COR-L47 (cell line): ENCODE measurements around the gene KCNJ12.
A peak's percentile ranks its signal among the peaks of the same experiment; 100 is the strongest.
"Not testable (repeated sequence)": the region's sequence is repeated elsewhere in the genome, so short reads cannot be mapped to it uniquely, and the experiment has no call there.

Experiments used
- DNase-seq: peaks from one replicate; lab custom pipeline; 2025; lab: John Stamatoyannopoulos, UW

KCNJ12 gene

DNA sequence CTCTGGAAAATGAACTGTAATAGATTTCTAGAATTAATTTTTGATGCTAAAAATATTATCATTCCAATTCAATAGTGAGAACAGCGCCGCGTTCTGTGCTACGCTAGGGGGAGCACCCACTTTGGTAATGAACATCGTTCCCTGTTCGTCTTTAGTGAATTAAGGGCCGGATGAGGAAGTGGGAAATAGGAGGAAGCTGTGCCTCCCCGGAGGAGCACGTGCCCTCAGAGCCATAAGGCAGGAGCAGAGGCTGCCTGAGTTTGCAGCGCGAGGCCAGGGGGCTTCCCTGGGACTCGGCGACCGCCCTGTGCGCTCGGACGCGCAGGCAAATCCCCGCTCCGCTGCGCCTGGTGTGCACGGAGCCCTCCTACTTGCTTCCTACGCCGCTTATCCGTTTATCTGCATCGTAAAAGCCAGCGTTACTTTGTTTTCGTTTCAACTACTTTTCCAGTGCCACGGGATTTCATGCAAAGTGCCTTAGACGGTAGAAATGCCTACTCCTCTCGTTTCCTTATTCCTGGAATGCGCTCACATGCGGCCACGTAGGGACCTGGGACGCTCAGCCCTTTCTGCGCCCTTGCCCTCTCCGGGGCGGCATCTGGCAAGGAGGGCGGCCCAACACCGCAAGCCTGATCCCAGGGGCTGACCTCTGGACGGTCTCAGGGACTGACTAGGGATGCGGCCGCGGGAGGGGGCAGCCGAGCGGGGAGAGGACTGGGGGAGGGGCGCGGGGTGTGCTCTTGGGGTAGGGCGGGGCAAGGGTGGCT lies 76.4 kb downstream of the KCNJ12 start:
- DNase-seq: no peak

DNA sequence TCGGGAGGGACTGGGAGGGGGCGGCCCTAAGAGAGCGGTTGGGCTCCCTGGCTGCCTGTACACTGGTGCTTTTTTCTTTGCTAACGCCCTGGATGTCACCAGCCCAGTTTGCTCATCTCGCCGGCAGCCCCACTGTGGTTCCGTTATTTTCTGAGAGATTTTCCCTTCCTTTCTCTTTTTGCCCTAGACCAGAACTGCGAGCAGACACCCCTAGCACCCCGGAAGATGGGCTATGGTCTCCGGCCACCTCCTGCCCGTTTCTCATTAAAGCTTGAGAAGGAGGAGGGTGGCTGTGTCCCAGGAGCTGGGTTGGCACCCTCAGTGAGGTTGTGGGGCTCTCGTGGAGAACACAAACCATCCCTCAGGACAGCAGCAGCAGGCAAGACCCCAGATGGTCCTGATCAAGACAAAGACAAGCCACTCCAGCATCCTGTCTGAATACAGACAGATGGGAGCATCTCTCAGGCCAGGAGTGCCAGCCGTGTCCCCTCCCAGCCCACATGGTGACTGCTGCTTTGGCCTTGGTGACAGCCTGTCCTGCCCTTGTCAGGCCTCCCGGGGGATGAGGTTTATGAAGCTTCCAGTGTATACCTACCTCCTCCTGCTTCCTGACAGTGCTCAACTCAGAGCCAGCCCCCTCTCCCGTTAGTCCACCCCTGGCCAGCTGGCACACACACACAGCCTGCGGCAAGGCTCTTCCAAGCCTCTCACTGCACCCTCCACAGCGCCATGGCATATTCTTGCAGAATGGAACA lies 77.2 kb downstream of the KCNJ12 start:
- DNase-seq: no peak

DNA sequence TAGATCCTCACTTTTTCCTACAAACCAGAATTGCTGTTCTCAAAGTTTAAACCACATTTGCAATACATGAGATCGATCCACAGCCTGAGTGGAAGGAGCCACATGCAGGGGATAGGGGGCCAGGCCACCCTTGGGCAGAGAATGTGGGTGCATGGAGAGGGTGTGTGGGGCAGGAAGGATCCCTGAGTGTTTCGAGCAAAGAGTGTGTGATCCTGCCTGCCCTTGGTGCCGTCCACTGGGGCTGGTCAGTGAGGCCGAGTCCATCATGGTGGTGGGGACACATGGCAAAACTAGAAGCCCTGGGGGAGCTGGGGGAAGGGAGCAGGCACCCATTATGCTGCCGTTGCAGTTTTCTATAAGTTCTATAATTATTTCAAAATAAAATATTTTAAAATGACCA lies 77.8 kb downstream of the KCNJ12 start:
- not testable (repeated sequence) for DNase-seq

DNA sequence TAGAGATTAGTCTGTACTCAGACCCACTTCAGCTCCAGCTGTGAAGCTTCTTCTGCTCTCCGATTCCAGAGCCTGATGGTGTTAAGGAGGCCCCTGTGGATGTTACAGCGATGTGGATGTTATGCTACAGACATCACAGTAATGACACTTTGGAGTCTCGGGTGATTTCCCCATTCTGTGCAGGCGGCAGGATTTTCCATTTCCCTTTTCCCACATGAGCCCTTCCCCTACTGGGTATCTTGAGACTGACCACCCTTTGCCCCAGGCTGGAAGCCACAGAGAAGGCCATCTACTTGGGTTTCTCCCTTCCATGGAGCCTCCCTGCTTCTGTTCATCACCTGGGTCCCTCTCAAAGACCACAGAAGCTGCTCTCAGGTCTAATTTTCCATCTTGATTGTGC lies 78.3 kb downstream of the KCNJ12 start:
- no peak for DNase-seq

DNA sequence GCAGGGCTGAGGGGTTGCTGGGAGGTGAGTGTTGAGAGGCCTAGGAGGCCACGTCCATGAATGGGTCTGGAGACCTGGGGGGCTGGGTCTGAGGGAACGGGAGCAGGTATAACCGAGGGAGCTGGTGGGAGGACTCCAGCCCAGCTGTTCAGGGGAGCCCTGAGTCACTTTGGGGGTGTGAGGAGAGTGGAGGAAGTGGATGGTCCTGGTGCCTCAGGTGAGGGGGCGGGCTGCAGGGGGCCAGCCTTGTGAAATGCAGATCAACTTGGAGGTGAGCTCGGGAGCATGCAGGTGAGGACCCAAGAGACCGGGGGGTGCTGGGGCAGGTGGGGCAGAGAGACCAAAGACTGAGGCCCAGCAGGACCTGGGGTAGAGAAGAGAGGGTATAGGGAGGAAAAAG lies 79.6 kb downstream of the KCNJ12 start:
- DNase-seq: no peak

DNA sequence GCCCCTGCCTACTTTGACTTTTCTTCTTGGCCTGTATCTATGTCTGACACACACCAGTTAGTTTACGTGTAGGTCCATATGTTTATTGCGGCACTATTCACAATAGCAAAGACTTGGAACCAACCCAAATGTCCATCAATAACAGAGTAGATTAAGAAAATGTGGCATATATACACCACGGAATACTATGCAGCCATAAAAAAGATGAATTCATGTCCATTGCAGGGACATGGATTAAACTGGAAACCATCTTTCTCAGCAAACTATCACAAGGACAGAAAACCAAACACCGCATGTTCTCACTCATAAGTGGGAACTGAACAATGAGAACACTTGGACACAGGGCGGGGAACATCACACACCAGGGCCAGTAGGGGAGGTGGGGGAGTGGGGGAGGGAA lies 80.3 kb downstream of the KCNJ12 start:
- not testable (repeated sequence) for DNase-seq

DNA sequence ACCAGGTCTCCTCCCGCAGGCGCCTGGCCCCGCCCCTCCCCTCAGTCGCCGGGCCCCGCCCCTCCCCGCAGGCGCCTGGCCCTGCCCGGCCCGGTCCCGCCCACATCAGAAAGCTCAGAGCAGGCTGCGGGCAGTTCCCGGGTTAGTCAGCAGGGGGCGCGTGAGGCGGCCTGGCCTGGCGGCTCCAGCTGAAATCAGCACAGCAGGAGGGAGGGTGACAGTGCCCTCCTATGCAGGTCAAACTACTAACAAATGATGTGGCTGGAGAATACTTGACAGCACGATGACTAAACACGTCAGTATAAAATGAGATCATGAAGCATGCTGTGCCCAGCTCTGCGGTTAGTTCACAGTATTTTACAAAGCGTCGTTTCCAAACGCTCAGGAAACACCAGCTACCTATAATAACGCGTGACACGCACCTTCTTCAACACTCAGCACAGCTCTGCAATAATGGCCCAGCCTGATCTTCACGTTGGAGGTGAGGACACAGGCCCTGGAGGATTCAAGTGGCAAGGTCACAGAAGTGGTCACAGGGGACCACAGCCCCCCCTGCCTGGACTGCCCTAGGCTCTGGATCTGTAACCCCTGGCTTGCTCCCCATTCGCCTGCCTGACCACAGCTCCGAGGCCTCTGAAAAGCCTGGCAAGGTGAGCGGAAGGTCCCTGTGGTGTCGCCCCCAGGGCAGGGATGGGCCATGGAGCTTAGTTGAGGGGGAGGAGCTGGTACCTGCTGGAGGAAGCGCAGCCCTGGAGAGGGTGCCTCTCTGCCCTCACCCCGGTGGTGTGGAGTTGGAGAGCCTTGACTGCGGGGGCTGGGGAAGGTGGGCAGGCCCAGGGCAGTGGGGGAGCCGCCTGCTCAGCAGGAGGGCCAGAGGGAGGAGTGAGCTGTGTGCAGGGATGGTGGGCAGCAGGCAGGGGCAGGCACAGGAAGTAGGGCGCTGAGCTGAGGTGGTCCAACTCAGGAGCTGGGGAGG lies 81.2 kb downstream of the KCNJ12 start:
- peak; percentile 32 for DNase-seq

DNA sequence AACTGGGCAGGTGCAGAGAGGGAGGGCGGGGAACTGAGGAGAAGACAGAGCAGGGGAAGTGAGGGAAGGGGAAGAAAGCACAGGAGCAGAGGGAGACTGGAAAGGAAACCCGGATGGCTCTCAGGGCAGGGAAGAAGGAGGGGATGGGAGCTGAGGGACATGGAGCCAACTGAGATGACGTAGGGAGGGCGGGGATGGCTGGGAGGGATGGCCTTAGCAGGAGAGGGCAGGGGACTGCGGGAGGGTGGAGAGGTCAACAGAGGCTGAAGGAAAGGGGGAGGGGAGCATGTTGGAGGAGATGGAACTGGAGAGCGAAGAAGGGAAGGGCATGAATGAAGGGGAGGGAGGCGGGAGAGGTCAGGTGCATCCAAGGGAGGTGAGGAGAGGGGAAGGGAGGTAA lies 81.9 kb downstream of the KCNJ12 start:
- DNase-seq: no peak

DNA sequence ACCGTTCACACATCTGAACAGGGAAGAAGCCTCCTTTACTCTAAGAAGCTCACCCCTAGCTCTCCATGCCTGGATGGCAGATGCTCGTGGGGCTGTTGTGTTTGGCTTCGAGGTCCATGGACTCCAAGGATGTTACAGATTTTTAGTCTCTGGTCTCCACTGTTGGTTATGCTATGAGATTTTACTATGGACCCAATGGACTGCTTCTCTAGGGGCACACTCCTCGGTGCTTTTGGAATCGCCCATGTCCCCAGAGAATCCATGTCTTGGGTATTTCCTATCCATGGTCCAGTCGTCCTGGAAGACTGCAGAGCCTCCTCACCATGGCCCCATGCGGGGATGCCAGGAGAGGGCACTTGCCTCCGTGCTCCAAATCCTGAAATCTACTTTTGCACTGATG lies 83.4 kb downstream of the KCNJ12 start:
- DNase-seq: no peak

DNA sequence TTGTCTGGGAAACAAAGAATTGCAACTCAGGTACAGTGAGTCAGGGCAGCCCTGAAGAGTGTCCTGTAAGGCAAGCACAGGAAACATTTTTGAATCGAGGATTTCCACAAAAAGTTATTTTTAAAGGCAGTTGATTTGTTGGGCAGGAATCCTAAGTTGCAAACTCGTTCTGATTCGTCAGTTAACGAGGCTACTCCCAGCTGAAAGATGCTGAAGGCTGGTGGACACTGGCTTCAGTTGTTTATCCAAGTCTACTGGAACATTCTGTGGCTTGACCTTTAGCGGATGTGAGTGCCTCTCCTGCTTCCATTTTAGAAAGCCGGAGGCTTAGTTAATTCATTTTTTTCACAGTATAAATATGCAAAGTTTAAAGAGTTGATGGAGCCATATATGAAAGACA lies 84.2 kb downstream of the KCNJ12 start:
- no peak for DNase-seq

DNA sequence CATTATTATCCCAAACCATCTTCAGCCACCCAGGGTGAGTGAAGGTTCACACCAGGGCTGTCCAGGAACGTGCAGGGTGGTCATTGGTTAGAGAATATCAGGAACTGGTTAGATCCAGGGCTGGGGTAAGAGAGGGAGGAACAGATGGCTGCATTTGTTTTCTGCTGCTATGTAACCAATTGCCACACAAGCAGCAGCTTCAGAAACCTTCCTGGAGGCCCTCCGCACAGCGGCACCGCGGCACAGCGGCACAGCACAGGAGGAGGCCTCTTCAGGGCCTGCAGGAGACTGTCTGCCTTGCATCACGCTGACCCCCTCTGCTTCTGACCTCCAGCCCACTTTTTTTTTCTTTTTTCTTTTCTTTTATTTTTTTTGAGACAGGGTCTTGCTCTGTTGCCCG lies 86.1 kb downstream of the KCNJ12 start:
- no peak for DNase-seq

DNA sequence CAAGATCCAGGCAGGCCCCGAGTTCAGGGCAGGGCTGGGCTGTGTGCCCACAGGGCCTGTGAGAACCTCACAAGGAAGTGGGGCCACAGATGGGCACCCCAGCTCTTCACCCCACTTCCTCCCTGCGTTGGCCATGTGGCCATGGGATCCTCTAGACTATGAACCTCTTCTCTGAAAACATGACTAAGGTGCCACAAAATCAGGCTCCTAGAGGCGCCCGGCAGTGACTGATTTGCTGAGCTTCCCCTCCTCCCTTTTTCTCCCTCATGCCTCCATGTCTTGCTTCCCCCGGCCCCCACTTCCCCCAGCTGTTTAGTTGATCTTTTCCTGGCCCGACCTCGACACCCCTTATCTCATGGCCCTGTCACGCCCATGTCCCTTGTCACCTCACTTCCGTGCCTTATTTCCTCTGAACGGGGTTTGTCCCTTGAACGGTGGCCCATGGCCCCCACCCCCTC lies 87.1 kb downstream of the KCNJ12 start:
- DNase-seq: no peak

DNA sequence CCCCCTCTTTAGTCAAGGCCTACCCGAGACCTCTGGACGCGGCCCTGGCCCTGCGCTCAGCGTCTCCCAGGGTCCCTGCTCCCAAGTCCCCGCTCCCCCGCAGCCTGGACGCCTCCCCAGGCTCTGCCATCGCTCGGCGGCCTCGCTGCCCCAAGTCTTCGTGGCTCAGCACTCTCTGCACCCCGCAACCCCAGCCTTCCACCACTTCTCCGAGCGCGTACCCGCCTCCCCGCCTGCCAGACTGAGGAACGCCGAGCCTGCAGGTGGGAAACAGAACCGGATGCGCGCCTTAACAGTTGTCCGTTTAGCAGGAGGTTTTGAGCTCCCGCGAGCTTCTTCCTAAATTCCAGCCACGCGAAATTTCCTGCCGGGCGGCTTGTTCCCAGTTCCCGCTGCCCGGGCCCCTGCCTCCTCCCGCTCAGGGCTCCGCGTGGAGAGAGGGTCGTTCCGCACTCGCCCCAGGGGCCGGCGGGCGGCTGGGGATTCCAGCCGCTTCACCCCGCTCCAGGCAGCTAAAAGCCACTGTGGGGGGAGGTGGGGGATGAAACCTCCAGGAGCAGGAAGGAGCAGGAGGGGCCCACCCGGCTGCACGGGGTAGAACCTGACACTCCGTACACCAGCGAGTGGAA lies 87.7 kb downstream of the KCNJ12 start:
- DNase-seq: no peak

DNA sequence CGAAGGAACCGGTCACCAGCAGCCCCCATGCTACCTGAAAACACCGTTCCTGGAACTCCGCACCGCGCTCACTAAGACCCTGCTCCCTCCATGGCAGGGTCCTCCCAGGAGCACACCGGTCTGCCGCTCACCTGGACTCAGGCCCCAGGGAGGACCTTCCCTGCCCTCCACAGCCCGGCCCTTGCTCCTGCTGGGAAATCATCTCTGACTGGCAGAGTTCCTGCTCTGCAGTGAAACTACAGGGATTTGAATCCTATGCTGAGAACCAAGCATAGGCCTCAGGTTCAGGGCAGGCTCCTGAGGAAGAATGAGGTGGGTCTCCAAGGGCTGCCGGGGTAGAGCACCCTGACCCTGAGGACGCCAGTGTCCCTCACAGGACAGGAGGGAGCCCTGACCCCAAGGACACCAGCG lies 88.5 kb downstream of the KCNJ12 start:
- DNase-seq: no peak

DNA sequence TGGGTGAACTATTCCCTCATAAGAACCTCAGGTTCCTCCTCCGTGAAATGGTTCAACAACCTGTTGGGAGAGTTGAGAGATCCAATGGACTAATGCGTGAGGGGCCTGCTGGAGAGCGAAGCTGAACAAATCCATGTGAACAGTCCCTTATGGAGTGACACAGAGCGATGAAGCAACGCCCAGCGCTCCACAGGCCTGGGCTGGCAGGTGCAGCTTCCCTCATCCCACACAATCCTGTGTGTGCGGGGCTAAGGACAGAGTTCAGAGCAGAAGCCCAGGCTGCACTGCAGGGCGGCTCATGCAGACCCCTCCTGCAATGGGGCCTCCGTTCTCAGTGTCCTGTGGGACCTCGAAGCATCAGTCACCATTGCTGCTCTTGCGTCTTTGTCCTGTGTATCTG lies 90.4 kb downstream of the KCNJ12 start:
- DNase-seq: no peak

DNA sequence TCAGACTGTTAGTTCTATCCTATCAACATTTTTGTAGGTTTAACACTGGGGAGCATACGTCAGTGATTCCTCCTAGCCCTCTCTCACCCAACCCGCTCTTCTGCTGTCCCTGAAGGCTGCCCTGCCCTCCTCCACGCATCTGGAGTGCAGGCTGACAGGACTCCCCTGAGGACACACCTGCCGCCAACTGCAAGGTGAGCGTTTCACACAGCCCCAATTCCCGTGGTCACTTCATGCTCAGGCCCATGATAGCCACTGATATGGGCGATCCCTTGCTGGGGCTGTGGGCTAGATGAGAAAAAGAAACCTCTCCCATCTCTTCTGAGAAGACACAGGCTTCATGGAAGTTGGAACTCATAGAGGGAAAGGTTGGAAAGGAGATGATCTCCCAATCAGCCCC lies 91.0 kb downstream of the KCNJ12 start:
- no peak for DNase-seq

DNA sequence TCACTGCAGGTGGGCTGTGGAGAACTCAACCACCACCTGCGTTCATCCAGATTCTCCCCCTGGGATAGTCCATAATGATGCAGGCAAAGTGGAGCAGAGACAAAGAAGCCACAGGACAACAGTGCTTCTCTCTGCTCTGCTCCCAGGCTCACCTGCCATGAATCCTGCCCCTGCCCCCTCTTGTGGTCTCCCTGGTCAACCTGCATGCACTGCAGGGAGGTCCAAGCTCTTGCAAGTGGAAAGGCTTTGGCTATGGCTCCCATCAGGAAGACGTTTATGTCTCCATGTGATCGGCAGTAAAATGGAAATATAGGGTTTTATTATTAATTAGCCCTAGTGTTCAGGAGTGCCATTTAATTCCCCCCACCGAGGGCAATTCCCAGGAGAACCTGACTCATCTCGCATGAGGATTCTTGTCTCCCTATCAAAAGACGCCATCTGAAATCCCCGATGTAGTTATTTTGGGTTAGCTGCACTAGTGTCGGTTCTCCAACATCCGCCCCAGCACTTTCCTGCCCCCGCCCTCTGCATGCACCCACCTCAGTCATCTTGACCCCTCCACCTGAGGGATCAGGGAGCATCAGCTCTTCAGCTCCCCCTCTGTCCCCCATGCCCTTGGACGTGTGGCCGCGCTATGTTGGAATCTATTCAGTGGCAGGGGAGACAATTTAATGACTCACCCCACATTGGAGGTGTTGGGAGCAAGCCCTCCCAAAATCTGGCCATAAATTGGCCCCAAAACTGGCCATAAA lies 91.8 kb downstream of the KCNJ12 start:
- no peak for DNase-seq
